ENCODE measurements around the gene HIVEP3.

HIVEP3 gene

DNA sequence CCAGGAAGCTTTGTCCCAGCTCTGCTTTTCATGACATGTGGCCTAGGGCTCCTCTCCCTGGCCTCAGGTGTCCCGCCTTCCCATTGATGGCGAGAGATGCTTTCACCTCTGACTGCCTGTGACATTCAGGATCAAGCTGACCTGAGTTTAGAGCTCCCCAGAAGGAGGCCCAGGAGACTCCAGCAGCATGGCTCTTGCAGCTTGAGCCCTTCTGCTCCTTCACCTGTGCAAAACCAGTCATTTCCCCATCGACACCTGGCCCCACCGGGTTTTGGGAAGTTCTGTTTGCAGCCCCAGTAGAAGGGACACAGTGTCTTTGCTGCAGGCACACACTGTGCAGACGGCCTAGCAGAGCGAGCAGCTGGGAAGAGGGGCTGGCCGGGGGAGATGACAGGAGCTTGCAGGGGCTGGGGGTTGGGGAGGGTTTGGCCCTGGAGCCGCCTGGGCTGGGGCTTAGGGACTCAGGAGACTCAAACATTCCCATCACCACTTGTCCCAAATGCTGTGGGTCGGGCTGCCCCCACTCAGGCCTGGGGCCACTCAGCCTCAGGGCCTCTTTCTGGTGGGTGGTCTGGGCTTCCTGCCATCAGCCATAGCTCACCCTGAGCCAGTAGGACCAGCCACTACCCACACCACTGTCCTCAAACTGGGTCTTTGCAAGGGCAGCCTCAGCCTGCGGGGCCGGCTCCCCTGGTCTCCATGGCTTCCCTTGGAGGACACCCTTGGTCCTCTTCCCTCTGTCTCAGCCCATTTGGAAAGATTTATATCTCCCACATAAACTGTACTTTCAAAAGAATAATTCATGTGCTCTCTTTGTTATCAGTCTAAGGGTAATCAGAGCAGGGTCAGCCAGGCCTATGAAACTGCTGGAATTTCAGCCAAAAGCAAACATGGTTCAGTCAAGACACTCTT is 430.4 kb downstream of the HIVEP3 start:
- no peak for DNase-seq

DNA sequence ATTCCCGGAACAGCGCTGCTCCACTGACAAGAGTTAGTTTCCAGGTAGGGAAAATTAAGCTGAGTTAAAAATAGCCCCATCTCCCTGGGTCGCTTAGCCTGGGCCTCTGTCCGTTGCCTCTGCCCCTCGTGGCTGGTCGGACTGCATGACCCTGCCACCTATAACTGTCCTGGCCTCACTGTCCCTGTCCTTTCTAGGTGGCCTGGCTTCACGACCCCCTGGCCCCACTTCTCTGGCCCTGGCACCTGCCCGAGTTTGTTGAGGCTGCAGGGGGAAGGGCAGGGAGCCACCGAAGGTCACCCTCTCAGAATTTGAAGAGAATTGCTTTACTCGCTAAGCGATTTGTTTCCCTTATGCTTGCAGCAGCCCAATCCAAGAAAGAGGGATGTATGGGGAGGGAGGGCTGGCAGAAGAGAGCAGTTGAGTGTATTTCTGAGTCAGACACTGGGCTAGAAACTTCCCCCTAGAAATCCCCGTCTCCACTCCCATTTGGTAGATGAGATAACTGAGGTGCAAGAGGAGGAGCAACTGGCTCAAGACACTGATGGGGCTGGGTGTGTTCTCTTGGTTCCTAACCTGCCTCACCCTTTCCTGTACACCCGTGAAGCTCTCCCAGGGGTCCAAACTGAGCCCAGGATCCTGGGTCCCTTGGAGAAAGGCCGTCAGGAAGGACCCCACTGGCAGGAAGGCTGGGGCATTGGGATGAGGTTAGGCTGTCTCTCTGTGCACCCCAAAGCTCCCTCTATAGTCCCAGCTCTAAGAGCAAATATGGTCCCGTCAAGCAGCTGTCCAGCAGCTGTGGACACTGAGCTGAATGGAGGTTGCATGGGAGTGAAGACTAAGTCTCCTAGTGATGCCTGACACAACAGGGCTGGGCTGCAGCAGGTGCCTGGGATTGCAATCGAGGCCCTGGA is 431.3 kb downstream of the HIVEP3 start:
- no peak for DNase-seq

DNA sequence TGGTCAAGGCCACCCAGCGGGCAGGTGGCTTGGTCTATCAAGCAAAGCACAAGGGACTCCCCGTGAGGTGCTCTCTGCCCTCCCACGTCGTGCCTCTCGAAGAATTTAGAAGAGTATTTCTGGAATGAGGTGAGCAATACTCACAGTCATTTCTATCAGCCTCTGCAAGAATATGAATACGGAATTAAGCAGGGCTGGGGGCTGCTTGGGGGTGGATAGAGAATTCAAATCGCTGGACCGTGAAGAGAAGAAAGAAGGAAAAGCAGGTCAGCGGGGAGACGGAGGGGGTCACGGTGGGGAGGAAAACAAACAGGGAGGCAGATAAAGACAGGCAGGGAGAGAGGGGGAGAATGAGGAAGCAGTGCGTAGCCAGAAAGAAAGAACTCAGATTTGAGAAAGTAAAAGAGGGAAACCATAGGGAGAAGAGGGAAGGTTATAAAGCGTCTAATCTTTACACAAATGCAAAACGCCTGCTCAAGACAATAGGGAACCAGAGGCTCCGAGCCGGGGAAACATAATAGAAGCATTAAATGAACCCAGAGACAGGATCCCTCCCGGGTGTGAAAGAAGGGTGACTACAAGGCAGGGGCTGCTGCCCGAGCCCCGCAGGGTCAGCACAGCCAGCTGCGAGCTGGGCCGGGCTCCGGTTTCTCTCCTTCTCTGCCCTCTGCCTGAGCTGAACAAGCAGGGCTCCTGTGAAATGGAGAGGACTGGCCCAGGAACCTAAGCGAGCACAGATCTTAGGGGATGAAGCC is 432.2 kb downstream of the HIVEP3 start:
- no peak for DNase-seq

DNA sequence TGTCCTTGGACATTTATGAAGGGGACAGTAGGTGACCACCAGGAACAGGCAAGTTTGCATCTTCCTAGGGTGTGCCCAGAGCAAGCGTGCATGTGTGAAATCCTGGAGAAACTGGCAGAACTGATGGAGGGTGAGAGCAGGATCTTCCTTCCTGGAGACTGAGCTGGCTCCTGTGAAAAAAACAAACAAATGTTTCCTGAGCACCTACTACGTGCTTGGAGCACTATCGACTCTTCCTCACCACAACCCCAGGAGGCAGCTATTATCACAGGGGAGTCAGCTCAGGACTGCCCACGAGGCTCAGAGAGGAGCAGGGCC is 432.7 kb downstream of the HIVEP3 start:
- DNase-seq, result no peak

DNA sequence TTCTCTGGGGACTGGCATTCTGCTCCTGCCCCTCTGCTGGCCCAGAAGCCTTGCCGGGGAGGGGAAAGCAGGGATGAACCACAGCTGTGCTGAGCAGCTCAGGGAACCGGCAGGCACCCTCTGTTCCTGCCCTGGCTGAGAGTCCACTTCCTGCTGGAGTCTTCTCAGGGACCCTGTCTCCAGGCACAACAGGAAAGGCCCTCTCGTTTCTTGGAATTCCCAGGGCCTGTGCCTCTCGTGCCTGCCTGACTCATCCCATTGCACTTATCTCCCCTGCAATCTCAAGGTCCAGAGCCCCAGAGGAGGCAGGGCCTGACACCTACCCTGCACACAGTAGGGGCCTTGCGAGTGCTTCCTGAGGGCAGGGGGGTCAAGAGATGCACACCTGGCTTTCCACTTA is 433.1 kb downstream of the HIVEP3 start:
- DNase-seq, result no peak

DNA sequence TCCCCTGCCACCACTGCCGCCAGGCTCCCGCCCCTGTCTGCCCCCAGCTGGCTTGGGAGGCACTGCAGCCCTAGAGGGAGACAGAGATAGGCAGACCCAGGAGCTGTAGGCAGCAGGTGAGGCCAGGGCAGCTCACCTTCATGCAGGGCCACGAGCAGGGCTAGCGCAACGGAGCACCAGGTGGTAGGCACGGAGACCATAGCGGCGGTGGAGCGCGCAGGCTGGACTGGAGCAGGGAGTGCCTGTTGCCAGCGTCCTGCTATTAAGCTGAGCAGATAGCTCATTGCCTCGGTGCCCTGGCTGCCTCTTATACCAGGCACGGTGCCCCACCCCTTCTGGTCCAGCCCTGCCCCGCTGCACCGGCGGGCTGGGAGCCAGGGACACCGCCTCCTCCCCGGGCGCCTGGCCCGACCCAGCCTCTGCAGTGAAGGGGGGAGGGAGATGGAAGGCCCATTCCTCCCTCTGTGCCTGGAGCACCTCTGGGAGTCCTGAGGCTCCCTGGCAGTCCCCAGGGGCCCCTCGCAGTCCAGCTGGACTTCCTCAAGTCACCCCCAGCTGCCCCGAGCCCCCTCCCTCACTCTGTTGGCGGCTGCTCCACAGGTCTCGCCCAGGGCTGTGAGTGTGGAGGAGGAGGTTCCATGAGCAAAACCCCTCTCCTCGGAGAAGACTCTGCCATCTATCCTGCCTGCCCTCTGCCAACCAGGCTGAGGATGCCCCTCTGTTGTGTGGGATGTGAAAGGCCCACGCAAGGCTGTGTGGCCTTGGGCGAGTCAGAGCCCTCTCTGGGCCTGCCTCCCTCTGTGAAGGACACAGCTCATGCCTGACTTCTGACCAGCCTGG is 434.1 kb downstream of the HIVEP3 start, which contains the start of gene EDN2:
TSS of gene EDN2 (minus strand) at position 282 of the 840 bp plus-strand sequence. CDS start at position 200, 82 bp downstream.
- no peak for DNase-seq

DNA sequence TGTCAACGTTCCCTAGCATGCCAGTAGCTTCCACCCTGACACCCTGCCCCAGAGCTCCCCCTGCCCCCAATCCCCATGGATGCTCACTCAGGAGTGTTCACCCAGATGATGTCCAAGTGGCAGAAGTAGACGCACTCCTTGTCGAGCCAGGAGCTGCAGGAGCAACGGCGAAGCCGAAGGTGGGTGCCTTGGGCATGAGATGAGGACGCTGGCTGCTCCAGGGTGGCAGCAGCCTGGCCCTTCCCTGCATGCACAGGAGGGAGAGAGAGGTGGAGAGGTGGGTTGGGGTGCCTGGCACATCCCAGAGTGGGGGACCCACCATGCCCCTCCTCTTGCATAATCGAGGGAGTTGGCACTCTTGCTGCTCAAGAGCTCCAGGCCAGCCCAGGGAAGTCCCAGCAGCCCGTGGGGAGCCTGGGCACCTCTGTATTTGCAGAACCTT is 434.7 kb downstream of the HIVEP3 start:
- DNase-seq, result no peak

DNA sequence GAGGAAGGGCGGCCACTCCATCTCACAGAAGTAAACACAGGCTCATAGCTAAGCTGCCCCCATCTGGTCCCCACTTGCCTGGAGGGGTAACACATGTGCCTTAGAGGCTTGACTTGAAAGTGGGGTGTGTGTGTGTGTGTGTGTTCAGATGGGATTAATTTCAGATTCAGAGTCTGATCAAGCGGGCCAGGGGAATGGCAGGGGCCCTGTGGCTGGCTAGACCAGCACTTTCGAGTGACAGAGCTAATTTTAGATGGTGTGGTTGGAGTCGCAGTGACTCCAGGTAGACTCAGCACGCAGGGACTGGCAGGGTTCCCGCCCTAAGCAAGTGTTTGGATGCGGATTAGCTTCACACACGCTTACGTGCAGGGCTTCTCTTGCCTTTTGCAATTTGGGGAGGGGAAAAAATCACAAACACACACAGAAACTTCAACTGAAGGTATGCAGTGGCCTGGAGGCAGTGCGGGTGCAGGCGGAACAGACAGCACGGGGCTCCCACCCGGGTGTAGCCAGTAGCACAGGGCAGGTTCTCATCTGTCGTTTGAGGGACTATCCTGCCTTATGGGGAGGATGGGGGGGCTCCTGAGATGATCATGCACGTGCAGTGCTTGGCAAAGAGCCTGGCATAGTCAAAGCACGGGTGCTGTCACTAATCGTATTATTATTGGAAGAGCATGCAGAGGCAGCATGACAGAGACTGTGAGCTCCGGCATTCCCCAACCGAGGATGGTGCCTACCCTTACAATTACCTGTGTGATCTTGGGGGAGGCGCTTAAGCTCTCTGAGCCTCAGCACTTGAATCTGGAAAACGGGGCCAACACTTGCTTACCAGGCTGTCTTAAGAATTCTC is 435.5 kb downstream of the HIVEP3 start:
- no peak for DNase-seq

DNA sequence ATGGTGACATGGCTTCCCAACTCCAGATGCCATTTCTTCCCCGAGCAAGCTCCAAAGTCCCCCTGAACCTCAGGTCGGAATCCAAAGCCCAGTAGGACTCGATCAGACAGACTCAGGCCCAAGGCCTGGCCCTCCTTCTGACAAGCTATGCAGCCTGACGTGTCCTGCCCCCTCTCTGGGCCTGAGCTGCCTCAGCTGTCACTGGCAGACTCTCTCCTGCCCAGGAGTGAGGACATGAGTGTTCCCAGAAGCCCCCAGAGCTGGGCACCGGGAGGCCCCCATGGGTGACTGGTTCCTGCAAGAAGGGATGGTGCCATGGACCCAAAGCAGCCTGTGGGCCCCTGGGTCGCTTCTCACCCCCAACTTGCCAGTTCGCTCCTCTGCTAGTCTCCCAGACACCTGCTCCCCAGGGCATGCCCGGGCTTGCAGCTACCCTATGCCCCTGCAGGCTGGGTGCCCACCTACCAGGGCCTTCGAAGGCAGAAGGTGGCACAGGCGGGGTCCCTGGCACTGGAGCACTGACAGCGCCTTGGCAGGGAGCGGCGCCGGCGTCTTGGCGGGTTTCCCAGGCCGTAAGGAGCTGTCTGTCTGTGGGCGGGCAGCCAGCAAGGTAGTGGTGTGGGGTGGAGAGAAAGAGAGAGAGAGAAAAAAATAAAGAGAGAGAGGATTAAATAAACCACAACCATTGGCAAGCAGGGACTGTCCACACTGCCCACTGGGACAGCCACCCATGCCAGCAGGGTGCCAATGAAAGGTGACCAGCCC is 436.5 kb downstream of the HIVEP3 start:
- no peak for DNase-seq

DNA sequence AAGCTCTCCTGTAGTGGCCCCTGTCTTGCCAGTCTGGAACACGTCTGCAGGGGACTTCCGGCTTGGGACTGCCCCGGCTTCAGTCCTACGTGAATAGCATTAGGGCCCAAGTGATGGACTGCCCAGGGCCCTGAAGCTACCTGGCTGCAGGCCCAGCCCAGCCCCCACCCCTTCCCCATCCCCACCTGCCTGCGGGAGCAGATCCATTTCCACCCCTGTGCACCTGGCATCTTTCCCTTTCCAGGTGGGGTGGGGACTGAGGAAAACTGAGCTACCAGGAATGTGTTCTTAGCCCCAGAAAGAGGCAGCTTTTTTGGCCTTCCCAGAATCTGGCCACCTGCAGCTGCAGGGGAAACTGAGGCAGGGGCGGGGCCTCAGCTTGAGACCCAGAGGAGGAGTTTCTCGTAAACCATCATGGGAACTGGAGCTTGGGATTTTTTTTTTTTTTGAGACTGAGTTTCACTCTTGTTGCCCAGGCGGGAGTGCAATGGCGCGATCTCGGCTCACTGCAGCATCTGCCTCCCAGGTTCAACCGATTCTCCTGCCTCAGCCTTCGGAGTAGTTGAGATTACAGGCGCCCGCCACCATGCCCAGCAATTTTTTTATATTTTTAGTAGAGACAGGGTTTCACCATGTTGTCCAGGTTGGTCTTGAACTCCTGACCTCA is 437.5 kb downstream of the HIVEP3 start:
- DNase-seq, result no peak

DNA sequence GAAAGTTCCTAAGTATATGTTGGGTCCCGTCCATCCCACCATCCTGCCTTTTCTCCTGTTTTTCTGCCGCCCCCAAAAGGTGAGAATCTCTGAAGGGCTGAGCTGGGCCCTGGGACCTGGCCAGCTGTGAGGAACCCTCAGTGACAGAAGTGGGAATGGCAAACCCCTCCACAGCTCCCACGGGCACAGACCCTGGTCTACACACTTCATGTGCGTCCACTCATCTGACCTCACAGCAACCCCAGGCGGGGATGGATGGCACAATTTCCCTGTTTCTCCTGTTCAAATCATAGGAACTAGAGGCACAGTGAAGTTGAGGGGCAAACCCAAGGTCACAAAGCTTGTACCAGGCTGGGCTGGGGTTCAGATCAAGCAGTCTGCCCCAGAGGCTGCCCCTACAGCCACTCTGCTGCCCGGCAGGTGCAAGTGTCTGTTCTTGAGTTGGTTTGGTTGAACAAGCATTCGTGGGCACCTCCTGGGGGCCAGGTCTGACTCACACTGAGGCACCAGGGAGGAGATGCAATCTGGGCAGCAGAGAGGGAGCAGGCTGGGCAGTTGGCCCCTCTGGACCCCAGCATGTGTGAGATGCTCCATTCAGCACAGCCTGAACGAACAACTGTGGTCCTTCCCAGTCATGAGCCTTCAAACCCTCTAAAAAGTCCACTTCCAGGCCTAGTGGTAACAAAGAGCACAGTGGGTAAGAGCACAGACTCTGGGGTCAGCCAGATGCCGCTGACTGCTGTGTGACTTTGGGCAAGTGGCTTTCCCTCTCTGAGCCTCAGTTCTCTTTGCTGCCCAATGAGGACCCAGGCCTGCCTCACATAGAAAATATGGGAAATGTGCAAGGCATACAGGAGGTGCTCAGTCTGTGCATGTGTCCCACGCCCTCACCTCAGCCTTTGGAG is 438.3 kb downstream of the HIVEP3 start:
- DNase-seq, result no peak

DNA sequence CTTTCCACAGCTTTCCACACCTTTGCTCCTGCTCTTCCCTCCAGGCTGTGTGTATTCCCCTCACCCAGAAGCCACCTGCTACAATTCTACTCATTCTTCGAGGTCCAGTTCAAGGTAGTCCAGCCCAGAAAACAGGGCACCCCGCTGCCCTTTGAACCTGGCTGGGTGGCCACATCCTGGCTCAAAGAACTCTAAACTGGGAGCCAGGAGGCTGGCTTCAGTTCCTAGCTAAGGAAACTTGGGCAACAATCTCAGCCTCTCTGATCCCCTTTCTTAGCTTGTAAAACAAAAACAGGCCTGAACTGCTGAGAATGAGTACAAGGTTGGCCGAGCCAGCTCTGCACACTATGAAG is 438.9 kb downstream of the HIVEP3 start:
- no peak for DNase-seq

DNA sequence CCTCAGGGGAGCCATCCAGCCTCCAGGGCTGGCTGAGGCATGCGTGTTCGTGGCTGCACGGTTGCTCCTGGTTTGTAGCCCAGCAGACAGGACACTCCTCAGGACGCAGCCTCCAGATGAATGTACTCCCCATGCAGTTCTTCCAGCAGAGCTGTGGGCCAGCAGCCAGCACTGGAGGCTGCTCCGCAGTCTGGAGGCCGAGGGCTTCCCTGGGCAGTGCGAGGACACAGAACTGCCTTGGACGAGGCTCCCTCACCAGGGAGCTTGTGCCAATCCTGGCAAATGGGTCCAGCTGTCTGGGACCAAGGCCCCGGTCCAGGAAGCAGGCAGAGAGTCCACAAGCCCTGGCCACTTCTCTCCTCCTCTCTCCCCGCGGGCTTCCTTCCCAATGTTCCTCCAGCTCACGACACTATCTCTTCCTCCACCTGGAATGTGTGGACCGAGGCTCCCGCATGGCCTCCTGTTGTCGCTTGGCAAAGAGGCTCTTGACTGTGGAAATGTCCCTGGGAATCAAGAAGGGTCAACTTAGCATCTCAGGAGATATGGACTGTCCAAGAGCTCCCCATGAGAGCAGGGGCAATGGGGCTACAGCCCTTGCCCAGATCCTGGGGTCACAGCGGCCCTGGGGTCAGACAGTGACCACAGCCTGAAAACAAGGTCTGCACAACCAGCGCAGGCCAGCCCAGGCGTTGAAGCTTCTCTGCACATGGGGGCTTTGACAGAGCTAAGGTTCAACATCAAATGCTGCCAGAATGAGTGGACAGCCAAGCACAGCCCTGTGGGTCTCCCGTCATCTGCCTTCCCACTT is 439.5 kb downstream of the HIVEP3 start:
- no peak for DNase-seq

DNA sequence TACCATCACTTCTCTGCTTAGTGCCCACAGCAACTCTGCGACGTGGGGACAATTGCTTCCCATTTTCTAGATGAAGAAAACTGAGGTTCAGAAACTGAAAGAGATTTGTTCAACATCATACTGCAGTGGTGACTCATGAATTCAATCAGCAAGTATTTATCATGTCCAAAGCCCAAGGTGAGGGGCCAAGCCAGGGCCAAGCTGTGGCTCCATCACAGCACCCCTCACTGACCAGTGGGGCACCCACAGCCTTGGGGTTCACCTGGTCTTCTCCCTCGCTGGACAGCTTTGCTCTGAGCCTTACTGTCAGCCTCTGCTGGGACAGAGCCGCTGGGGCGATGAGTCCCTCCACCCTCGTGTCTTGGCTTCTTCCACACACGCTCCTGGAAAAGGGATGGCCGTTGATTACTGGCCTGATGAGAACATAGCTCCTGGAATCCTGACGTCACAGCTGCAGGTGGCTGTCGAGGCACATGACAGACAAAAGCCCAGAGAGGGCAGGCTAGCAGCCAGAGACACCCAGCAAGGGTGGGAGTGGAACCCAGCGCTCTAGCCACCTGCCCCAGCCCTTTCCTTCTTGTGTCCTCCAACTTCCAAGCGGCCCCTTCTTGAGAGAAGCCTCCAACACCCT is 440.5 kb downstream of the HIVEP3 start:
- DNase-seq, result no peak

DNA sequence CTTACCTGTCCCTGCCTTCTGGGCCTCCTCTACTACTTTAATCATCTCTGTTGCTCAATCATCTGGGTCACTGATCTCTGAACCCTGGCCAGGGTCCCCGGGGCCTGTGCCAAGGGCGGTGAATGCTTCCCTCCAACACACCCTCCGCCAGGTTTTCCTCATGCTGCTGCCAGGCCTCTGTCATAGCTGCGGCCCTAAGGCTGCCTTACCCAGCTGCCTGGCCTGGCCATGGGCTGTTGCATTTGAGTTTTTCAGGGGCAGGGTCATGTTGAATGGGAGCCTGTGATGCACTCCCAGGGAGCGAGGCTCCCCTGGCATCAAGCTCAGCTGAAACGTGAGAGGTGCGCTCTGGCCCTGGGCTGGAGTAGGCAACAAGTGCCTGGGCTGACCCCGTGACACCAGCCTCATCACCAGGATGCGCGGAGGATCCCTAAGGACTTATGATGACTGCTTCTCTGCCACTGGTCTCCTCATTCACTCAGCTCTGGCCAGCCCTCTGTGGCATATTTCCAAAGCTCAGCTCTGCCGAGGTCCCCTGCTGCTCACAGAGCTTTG is 441.8 kb downstream of the HIVEP3 start:
- no peak for DNase-seq

DNA sequence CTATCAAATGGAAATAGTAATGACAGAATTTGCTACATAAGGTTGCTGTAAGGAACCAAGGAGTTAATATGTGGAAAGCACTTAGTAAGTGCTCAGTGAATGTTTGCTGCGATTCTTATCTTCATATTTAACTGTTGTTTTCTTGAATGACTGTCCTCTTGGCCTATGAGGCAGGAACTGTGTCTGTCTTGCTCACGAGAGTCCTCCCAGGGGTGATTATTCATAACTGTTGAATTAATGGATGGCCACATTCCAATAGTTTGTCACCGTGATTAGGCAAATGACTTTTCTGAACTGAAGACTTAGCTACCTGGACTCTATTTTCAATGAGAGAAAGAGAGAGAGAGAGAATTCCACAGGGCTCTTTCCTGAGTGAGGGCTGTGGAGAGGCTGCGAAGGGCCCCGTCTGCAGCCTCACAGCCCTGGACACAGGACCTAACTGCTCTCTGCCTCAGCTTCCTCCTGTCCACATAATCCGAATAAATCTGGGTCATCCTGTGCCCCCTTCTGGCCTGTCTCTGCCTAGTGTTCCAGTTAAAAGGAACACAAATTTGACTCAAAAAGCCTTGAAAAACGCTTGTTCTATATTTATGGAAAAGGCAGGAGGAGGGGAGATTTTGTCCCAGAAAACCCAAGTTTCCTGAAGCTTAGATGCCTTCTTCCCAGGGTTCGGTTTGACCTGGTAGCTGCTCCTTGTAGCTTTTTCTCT is 442.7 kb downstream of the HIVEP3 start:
- no peak for DNase-seq

Measured in stimulated activated CD4-positive, alpha-beta T cell treated with anti-CD3 and anti-CD28 coated beads, Interleukin-12 subunit alpha, Interleukin-12 subunit beta, amount 100 ng/mL, for 4 hours (primary cell).